ENCODE measurements around the gene LTK. TPM values are rescaled to one million over a fixed set of nuclear protein-coding genes. Genes with fewer than 3 reads are reported as not detected.

LTK gene
- total and polyA plus RNA-seq, 2 experiments from 2014 or later: 0.14 TPM; not detected in 1

DNA sequence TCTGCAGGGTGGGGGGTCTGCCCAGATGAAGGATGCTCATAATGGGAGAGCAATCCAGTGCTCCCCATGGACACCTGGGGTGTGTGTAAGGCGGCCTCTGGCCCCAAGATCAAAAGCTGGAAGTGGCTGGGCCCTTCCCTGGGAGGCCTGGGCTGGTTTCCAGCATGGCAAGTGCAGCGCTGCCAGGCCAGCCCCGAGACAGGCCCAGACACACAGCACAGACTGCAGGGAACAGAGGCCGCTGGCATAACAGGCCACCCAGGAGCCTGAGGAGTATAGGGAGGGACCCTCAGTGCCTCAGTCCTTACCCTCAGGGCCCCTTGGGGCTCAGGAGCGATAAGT lies 10.0 kb downstream of the LTK start:
- Mint-ChIP-seq H3K27me3 (ENCODE audit: insufficient read depth, low read depth, poor library complexity) (peaks cover 86% of the 10 kb centered on the region), H3K4me1 (peaks cover 11% of the 10 kb centered on the region; the same call in 2 of the 3 replicates), H3K9me3 (no peaks in the 10 kb centered on the region; the same call in 2 of the 3 replicates), H3K4me3 (peak overlapping the region; percentile 58), H3K36me3 (ENCODE audit: low read depth) (no peaks in the 10 kb centered on the region), H3K27ac (no peak overlapping the region)
- peaks cover 13% of the 10 kb centered on the region for H3K4me1 ChIP-seq (ENCODE audit: insufficient read depth)
- peaks cover 11% of the 10 kb centered on the region; the same call in 1 of the 2 replicates for H3F3A ChIP-seq (replicated peaks; ENCODE audit: low read depth)
- no peak overlapping the region for H3K27ac ChIP-seq (ENCODE audit: low read depth)
- peaks cover 12% of the 10 kb centered on the region; the same call in 1 of the 2 replicates for H4K20me1 ChIP-seq (replicated peaks; ENCODE audit: insufficient read depth)
- ATAC-seq: no peak
- 0 out of 2 replicates have a peak overlapping the region, but pooled peaks have one; percentile 87 for H2AFZ ChIP-seq
- peaks cover 99% of the 10 kb centered on the region for H3K27me3 ChIP-seq (ENCODE audit: insufficient read depth)
- no peaks in the 10 kb centered on the region for H3K9me2 ChIP-seq (ENCODE audit: insufficient read depth)
- DNase-seq (ENCODE audit: low spot score): no peak
- H3K79me2 ChIP-seq (replicated peaks; ENCODE audit: insufficient read depth): no peaks in the 10 kb centered on the region
- TF ChIP-seq ZNF331 (CRISPR knock-in tag; IDR thresholded peaks at IDR 0.05; ENCODE audit: low read depth): no peak
- no peak for TF ChIP-seq REST (IDR thresholded peaks at IDR 0.05; ENCODE audit: unreplicated experiment)
- TF ChIP-seq EZH2 (IDR thresholded peaks at IDR 0.05; ENCODE audit: low read depth, unreplicated experiment): peak; percentile 19
- H3K4me2 ChIP-seq: peak overlapping the region; percentile 90
- no peaks in the 10 kb centered on the region for H3K36me3 ChIP-seq (ENCODE audit: insufficient read depth)
- peak overlapping the region; percentile 63; the same call in 1 of the 2 replicates for H3K4me3 ChIP-seq

DNA sequence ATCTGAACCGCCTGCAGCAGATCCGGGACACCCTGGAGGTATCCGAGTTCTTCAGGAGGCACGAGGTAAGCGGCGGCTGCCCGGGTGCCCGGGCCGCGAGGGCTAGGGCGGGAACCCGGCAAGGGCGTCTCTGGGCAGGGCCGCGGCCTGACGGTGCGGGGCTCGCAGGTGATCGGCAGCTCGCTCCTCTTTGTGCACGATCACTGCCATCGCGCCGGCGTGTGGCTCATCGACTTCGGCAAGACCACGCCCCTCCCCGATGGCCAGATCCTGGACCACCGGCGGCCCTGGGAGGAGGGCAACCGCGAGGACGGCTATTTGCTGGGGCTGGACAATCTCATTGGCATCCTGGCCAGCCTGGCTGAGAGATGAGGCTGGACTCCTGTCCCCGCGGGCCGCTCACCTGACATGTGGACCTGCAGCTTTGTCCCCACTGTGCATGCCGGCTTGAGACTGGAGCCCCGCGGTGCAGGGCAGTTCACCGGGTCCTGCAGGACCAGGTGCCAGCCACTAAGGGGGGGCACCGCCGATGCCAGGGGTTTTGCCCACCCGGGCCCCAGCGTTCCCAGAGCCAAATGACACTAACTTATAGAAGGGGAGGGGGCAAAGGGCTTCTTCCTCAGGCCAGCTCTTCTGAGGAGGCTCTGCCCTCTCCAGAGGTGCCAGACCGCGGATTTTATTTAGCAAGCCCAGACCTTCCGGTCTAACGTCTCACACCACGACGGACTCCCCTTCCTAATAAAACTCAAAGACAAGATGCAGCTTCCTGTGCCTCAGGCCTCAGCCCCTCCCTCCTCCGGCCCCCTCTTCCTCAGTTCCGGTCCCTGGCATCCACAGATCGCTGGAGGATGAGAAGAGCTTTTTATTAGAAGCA lies 10.6 kb downstream of the LTK start:
- Histone ChIP-seq H3K4me1 (ENCODE audit: insufficient read depth) (peaks cover 13% of the 10 kb centered on the region), H3K9me2 (ENCODE audit: insufficient read depth) (no peaks in the 10 kb centered on the region), H4K20me1 (replicated peaks; ENCODE audit: insufficient read depth) (peaks cover 12% of the 10 kb centered on the region; the same call in 1 of the 2 replicates), H2AFZ (peak overlapping the region; percentile 87), H3F3A (replicated peaks; ENCODE audit: low read depth) (peaks cover 11% of the 10 kb centered on the region; the same call in 1 of the 2 replicates), H3K27me3 (ENCODE audit: insufficient read depth) (peaks cover 99% of the 10 kb centered on the region), H3K4me2 (peak overlapping the region; percentile 90), H3K36me3 (ENCODE audit: insufficient read depth) (no peaks in the 10 kb centered on the region), H3K4me3 (peak overlapping the region; percentile 63), H3K79me2 (replicated peaks; ENCODE audit: insufficient read depth) (no peaks in the 10 kb centered on the region), H3K27ac (ENCODE audit: low read depth) (no peak overlapping the region)
- peak; percentile 75 for DNase-seq (ENCODE audit: low spot score)
- Mint-ChIP-seq H3K27me3 (ENCODE audit: insufficient read depth, low read depth, poor library complexity) (peaks cover 92% of the 10 kb centered on the region), H3K9me3 (no peaks in the 10 kb centered on the region; the same call in 2 of the 3 replicates), H3K4me1 (peaks cover 13% of the 10 kb centered on the region; the same call in 2 of the 3 replicates), H3K4me3 (peak overlapping the region; percentile 58), H3K36me3 (ENCODE audit: low read depth) (no peaks in the 10 kb centered on the region), H3K27ac (no peak overlapping the region)
- TF ChIP-seq REST (IDR thresholded peaks at IDR 0.05; ENCODE audit: unreplicated experiment): no peak
- TF ChIP-seq CTCF (conservative IDR thresholded peaks at IDR 0.05; ENCODE audit: low read depth in 2 of 2): no peak
- TF ChIP-seq ZNF114 (CRISPR knock-in tag; IDR thresholded peaks at IDR 0.05): no peak
- ATAC-seq: peak; percentile 64
